Measurements from ENCODE around the gene ITGB1BP1. TPM values are rescaled to one million over a fixed set of nuclear protein-coding genes. Genes with fewer than 3 reads are reported as not detected.

Gene ITGB1BP1
- total RNA-seq, 4 donors from 2014 or later, result 22.8 to 46.2 (median 29.2) TPM

Other genes starting within 250 kb of the ITGB1BP1 start
- gene ASAP2, start 216.7 kb downstream of the ITGB1BP1 start, total RNA-seq, result 10 to 100 TPM; 30.6 to 59.4 (median 37.8) TPM
- 10 to 100 TPM; 20.1 to 57.8 (median 32.0) TPM for gene CPSF3, start 126 bp upstream of the ITGB1BP1 start, total RNA-seq
- gene IAH1, start 51.0 kb upstream of the ITGB1BP1 start, total RNA-seq, result 10 to 100 TPM; 39.2 to 59.4 (median 43.5) TPM
- 10 to 100 TPM; 10.5 to 45.4 (median 21.0) TPM for gene ADAM17, start 132.3 kb upstream of the ITGB1BP1 start, total RNA-seq
- gene YWHAQ, start 207.5 kb upstream of the ITGB1BP1 start, total RNA-seq, result 100 to 1,000 TPM in 3 of 4 donors, 10 to 100 TPM in 1; 76.9 to 155 (median 114) TPM

Measured in Peyer's patch (tissue), 4 donors.